ENCODE results near the gene DOCK1.

Gene DOCK1

GRCh38 chr10:127028556-127028955, 123.3 kb downstream of the DOCK1 start:
- Mint-ChIP-seq H3K27me3 (no peaks in the 10 kb centered on the region), H3K9me3 (peaks cover 3% of the 10 kb centered on the region), H3K4me1 (no peaks in the 10 kb centered on the region), H3K27ac (no peak overlapping the region), H3K4me3 (no peak overlapping the region), H3K36me3 (no peaks in the 10 kb centered on the region)
- CTCF ChIA-PET, result no interaction called here
- DNase-seq, result no peak

DNA sequence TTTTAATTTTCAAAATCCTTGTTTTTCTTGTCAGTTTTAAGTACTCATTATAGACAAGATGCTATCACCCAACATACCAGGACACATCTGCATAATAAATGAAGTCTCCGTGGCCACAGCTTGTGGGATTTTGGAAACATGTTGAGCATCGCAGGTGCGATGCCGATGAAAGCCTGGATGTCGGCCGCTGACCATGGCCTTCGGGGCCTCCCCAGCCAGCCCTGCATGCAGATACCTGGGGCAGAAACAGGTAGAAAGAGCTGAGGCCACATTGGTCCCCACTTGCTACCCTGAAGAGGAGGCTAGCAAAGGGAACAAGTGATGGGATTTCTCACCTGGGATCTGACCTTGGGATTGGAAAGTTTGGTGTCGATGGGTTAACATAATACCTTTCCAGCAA, 123.8 kb downstream of the DOCK1 start:
- H3K27me3 Mint-ChIP-seq, result no peaks in the 10 kb centered on the region
- no peaks in the 10 kb centered on the region for H3K4me1 Mint-ChIP-seq
- no peak overlapping the region for H3K27ac Mint-ChIP-seq
- no peak for DNase-seq
- H3K4me3 Mint-ChIP-seq, result no peak overlapping the region
- no peaks in the 10 kb centered on the region for H3K36me3 Mint-ChIP-seq
- peaks cover 3% of the 10 kb centered on the region for H3K9me3 Mint-ChIP-seq
- CTCF ChIA-PET, result no interaction called here

DNA sequence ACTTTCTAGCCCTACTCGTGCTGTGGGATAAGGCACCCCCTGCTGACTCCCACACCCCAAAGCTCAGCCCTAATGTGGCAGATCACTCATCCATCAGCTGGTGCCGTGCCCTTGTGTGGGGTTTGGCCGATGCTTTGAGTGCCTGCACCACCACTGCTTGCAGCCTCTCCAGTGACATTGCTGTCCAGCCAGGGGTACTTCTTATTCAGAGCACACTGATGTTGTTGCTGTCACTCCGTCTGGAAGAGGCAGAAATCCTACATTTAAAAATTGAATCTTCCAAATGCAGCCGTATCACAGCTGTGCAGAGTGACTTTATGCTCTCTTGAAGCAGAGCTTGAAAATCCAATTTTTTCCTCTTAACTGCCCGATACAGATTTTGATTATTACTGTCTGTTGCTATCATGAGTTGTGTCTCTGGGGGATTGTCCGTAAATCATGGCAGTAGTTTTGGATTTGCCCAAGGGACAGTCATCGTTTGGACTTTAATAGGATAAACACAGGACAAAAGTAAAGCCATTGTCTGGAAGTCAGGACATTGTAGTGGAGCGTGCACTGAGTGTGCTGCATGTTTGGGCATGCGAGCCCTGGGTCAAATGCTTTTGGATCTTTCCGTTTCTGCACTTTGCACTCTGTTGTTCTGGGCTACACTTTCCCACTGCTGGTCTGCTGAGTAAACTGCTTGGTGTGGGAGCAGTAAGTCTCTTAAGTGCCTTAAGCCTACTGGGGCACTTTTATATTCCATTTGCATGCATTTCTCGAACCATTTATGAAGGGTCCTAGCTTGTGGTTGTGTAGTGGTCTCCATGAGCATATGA, 128.2 kb downstream of the DOCK1 start:
- Mint-ChIP-seq H3K36me3 (no peaks in the 10 kb centered on the region), H3K27ac (no peak overlapping the region), H3K4me1 (no peaks in the 10 kb centered on the region), H3K4me3 (no peak overlapping the region), H3K27me3 (no peaks in the 10 kb centered on the region), H3K9me3 (no peaks in the 10 kb centered on the region)
- CTCF ChIA-PET, result no interaction called here
- DNase-seq, result no peak

DNA sequence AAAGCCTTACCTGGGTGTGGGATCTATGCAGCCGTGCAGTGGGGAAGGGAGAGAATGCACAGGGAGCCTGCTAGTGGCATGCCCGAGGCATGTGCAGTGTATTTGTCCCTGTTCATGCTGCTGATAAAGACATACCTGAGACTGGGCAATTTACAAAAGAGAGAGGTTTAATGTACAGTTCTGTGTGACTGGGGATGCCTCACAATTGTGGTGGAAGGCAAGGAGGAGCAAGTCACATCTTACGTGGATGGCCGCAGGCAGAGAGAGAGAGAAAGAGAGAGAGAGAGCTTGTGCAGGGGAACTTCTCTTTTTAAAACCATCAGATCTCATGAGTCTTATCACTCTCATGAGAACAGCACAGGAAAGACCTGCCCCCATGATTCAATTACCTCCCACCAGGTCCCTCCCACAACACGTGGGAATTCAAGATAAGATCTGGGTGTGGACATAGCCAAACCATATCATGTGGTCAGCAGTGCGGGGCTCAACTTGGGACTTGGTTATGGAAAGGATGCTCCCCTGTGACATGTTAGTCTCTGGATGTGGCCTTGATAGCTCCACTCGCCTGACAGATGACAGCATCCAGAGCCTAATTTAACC, 128.9 kb downstream of the DOCK1 start:
- Mint-ChIP-seq H3K4me3 (no peak overlapping the region), H3K4me1 (no peaks in the 10 kb centered on the region), H3K36me3 (no peaks in the 10 kb centered on the region), H3K27me3 (no peaks in the 10 kb centered on the region), H3K27ac (no peak overlapping the region), H3K9me3 (no peaks in the 10 kb centered on the region)
- no peak for DNase-seq
- CTCF ChIA-PET, result no interaction called here

DNA sequence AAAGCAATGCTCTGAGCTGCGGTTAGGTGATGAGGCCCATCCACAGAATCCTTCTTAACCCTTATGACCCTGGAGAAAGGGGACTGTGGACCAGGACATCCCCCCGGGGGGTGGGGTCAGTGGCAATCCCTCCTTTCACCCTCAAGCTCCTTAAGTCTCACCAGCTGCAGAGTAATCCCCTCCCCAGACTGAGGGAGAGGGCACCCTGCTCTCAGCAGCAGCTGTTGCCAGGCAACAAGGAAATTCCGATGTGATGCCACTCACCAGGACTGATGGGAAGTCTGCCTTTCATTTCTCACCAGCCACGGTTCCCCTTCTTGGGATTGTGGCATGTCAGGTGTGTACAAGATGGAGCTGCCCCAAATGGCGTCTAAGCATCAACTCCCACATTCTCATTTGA, 129.6 kb downstream of the DOCK1 start:
- Mint-ChIP-seq H3K9me3 (no peaks in the 10 kb centered on the region), H3K4me3 (no peak overlapping the region), H3K36me3 (no peaks in the 10 kb centered on the region), H3K4me1 (no peaks in the 10 kb centered on the region), H3K27ac (no peak overlapping the region), H3K27me3 (no peaks in the 10 kb centered on the region)
- no peak for DNase-seq
- CTCF ChIA-PET, result no interaction called here

DNA sequence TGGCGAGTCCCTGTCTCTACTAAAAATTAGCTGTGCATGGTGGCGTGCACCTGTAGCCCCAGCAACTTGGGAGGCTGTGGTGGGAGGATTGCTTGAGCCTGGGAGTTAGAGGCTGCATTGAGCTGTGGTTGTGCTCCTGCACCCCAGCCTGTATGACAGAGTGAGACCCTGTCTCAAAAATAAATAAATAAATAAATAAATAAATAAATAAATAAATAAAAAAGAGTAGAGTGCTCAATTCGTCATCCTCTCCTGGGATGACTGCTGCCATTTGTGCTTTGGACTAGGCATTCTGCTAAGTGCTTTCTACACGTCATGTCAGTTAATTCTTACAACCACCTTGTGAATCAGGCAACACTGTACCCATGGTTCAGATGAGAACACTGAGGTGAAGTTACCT, 130.6 kb downstream of the DOCK1 start:
- H3K27me3 Mint-ChIP-seq, result no peaks in the 10 kb centered on the region
- H3K27ac Mint-ChIP-seq, result no peak overlapping the region
- CTCF ChIA-PET, result no interaction called here
- H3K9me3 Mint-ChIP-seq, result no peaks in the 10 kb centered on the region
- no peak for DNase-seq
- H3K36me3 Mint-ChIP-seq, result no peaks in the 10 kb centered on the region
- H3K4me3 Mint-ChIP-seq, result no peak overlapping the region
- no peaks in the 10 kb centered on the region for H3K4me1 Mint-ChIP-seq

- Mint-ChIP-seq H3K4me1 (no peaks in the 10 kb centered on the region), H3K4me3 (no peak overlapping the region), H3K27ac (no peak overlapping the region), H3K9me3 (no peaks in the 10 kb centered on the region), H3K27me3 (no peaks in the 10 kb centered on the region), H3K36me3 (no peaks in the 10 kb centered on the region)
- no peak for DNase-seq
- CTCF ChIA-PET, result no interaction called here
Measured at GRCh38 chr10:127036987-127037386, 131.8 kb downstream of the DOCK1 start.

DNA sequence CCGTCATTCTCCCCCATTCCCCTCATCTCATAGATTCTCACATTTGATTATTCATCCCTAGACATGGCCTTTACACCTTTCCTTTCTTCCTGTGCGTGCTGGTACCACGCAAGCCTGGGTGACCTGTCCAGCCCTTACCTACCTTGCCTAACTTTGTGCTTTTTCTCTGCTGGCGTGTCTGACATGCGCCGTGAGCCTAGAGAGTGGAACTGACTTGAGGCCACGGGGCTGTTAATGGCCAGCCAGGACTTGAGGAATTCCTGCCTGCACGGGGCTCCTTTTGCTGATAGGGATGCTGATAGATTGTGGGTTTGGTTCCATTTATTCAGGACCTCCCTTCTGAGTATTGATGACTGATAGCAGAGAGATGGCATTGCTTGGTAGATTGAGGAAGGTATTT, 134.2 kb downstream of the DOCK1 start:
- H3K4me1 Mint-ChIP-seq, result no peaks in the 10 kb centered on the region
- CTCF ChIA-PET, result no interaction called here
- H3K36me3 Mint-ChIP-seq, result no peaks in the 10 kb centered on the region
- no peaks in the 10 kb centered on the region for H3K27me3 Mint-ChIP-seq
- no peak overlapping the region for H3K27ac Mint-ChIP-seq
- H3K9me3 Mint-ChIP-seq, result no peaks in the 10 kb centered on the region
- no peak for DNase-seq
- H3K4me3 Mint-ChIP-seq, result no peak overlapping the region

DNA sequence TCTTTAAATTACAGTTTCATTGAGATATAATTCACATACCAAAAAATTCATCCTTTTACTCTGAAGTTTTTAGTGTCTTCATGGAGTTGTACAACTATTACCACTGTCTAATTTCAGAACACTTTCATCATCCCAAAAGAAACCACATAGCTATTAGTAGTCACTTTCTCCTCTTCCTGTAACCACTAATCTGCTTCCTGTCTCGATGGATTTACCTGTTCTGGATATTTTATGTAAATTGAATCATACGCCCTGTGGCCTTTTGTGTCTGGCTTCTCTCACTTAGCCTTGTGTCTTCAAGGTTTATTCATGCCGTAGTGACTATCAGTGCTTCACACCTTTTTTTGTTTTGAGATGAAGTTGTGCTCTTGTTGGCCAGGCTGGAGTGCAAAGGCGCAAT, 135.5 kb downstream of the DOCK1 start:
- Mint-ChIP-seq H3K27me3 (no peaks in the 10 kb centered on the region), H3K9me3 (no peaks in the 10 kb centered on the region), H3K4me3 (no peak overlapping the region), H3K27ac (no peak overlapping the region), H3K4me1 (no peaks in the 10 kb centered on the region), H3K36me3 (no peaks in the 10 kb centered on the region)
- CTCF ChIA-PET, result no interaction called here
- DNase-seq, result no peak

DNA sequence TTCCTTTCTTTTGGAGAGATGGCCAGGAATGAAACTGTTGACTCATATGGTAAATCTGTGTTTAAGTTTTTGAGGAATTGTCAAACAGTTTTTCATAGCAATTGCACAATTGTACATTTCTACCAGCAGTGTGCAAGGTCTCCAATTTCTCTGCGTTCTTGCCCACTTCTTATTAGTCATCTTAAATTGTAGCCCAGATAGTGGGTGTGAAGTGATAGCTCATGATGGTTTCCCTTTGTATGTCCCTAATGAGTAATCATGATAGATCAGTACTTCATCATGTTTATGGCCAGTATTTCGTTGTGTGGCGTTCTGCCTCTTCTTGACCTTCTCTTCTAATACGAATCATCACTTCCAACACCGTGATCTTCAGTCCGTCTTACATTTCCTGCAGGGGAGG, 136.3 kb downstream of the DOCK1 start:
- Mint-ChIP-seq H3K4me1 (no peaks in the 10 kb centered on the region), H3K27ac (no peak overlapping the region), H3K9me3 (no peaks in the 10 kb centered on the region), H3K36me3 (no peaks in the 10 kb centered on the region), H3K4me3 (no peak overlapping the region), H3K27me3 (no peaks in the 10 kb centered on the region)
- CTCF ChIA-PET, result no interaction called here
- DNase-seq, result no peak

DNA sequence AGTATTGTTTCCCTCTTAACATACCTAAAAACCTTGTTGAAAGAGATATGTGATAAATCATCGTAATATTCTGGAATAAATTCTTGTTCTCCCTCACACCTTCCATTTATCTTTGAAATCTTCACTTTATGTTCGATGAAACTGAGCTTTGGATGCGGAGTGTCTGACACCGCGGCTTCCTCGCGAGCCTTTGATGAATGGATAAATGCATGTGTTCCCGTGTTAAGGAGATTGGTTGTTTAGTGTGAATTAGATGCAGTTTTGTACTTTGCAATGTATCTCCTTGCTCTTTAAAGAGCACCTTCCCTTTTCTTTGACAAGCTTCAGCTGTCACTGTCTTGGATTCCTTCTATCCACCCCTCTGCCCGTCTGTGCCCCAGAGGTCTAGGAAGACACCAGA, 138.1 kb downstream of the DOCK1 start:
- CTCF ChIA-PET, result no interaction called here
- no peak overlapping the region for H3K4me3 Mint-ChIP-seq
- H3K36me3 Mint-ChIP-seq, result no peaks in the 10 kb centered on the region
- DNase-seq, result no peak
- no peaks in the 10 kb centered on the region for H3K27me3 Mint-ChIP-seq
- no peak overlapping the region for H3K27ac Mint-ChIP-seq
- no peaks in the 10 kb centered on the region for H3K4me1 Mint-ChIP-seq
- H3K9me3 Mint-ChIP-seq, result peaks cover 1% of the 10 kb centered on the region

GRCh38 chr10:127044186-127044585, 139.0 kb downstream of the DOCK1 start:
- peaks cover 1% of the 10 kb centered on the region for H3K9me3 Mint-ChIP-seq
- H3K27ac Mint-ChIP-seq, result no peak overlapping the region
- CTCF ChIA-PET, result no interaction called here
- H3K4me1 Mint-ChIP-seq, result no peaks in the 10 kb centered on the region
- H3K4me3 Mint-ChIP-seq, result no peak overlapping the region
- no peak for DNase-seq
- no peaks in the 10 kb centered on the region for H3K27me3 Mint-ChIP-seq
- no peaks in the 10 kb centered on the region for H3K36me3 Mint-ChIP-seq

DNA sequence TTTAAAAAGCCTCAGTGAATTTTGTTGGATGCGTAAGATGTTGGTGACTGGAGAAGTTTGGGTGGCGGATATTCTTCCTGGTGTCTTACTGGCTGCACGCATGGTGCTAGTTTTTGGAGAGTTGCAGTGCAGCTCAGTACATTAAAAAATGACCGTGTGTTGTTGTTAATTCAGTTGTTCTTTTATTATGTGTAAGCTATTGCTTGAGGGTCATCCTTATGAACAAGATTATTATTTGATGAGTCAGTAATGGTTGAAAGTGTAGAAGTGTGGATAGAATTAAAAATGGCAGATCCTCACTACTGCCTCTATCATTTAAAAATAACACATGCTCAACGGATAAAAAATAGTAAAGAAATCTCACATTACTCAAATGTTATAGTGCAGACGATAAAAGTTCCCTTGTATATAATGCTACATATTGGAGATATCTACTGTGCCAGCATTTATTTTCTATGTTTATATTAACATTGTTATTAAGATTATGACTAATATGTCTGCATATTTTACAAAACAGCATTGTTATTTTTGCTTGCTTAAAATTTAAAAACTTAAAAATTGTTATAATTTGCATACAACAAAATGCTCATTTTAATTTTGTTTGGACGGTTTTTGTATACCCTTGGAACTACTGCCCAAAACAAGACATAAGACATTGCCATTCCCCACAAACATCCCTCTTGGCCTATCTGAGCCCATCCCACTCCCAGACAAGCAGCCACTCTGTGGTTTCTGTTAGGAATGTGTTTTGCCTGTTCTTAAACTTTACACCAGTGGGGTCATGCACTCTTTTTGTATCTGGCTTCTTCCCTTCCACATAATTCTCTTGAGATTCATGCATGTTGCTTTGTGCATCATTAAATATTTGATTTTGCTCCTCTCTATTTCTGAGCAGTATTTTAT, 142.0 kb downstream of the DOCK1 start:
- CTCF ChIA-PET, result no interaction called here
- Mint-ChIP-seq H3K4me1 (no peaks in the 10 kb centered on the region), H3K27ac (no peak overlapping the region), H3K27me3 (no peaks in the 10 kb centered on the region), H3K36me3 (no peaks in the 10 kb centered on the region), H3K9me3 (peaks cover 1% of the 10 kb centered on the region), H3K4me3 (no peak overlapping the region)
- DNase-seq, result no peak

- CTCF ChIA-PET, result no interaction called here
- no peak for DNase-seq
- H3K4me3 Mint-ChIP-seq, result no peak overlapping the region
- H3K27me3 Mint-ChIP-seq, result no peaks in the 10 kb centered on the region
- H3K9me3 Mint-ChIP-seq, result peaks cover 1% of the 10 kb centered on the region
- no peaks in the 10 kb centered on the region for H3K4me1 Mint-ChIP-seq
- no peaks in the 10 kb centered on the region for H3K36me3 Mint-ChIP-seq
- H3K27ac Mint-ChIP-seq, result no peak overlapping the region
Measured at GRCh38 chr10:127047878-127048238, 142.6 kb downstream of the DOCK1 start.

- H3K36me3 Mint-ChIP-seq, result no peaks in the 10 kb centered on the region
- no peak overlapping the region for H3K27ac Mint-ChIP-seq
- CTCF ChIA-PET, result no interaction called here
Measured at GRCh38 chr10:127048630-127049029, 143.4 kb downstream of the DOCK1 start.

More at GRCh38 chr10:127048630-127049029, 143.4 kb downstream of the DOCK1 start:
- Mint-ChIP-seq H3K4me3 (no peak overlapping the region), H3K9me3 (peaks cover 1% of the 10 kb centered on the region), H3K4me1 (no peaks in the 10 kb centered on the region), H3K27me3 (no peaks in the 10 kb centered on the region)
- DNase-seq, result no peak
